GM19193 (cell line): Measurements from ENCODE around the gene ZNF761.

Experiments
- POLR2A ChIP-seq: IDR thresholded peaks from 4 replicates; pipeline ENCODE4 v1.6.1; 2011; ENCODE audit not compliant: insufficient read depth, insufficient read length; ENCODE audit errors: extremely low read depth

ZNF761 gene

GRCh38 chr19:53431399-53432087 is at the start of gene ZNF761:
ZNF761 (plus strand) TSS chr19:53431984; CDS start chr19:53447269, 15,285 bp downstream.
- peak; percentile 80 for TF ChIP-seq POLR2A

GRCh38 chr19:53388168-53388567 is 43.6 kb upstream of the ZNF761 start:
- no peak for TF ChIP-seq POLR2A

DNA sequence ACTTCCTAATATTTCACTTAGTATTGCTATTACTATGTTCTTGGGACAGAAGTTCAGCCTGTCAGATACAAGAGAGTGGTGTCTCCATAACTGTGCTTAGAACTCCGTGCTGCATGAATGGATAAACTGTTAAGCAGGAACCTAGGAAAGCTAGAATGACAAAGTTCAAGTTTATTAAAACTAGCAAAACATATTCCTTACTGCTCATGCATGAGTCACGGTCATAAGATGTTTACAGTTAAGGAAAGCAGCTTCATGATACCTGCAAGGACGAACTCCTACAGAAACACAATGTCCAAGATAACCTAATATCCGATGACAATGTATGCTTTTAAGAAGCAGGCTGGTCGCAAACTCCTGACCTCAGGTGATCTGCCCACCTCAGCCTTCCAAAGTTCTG is 42.9 kb upstream of the ZNF761 start:
- no peak for TF ChIP-seq POLR2A

- TF ChIP-seq POLR2A, result no peak
These were observed 42.2 kb upstream of the ZNF761 start for GRCh38 chr19:53389571-53389970.

DNA sequence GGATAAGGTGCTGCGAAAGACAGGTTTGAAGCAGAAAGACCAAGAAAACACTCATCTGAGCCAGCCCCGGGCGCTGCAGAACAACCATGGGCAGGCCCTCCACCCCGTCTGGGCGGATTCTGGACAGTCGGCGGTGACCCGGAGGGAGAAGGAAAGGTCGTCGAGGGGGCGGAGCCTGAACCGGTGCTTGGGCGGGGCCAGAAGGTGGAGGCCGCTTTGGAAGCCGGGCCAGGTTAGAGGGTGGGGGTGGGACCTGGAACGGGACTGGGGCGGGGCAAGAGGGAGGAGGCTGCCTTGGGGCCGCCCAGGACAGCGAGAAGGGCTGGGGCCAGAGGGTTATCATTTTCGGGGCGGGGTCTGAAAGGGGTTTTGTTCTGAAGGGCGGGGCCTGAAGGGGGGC is 41.8 kb upstream of the ZNF761 start:
- TF ChIP-seq POLR2A, result no peak

DNA sequence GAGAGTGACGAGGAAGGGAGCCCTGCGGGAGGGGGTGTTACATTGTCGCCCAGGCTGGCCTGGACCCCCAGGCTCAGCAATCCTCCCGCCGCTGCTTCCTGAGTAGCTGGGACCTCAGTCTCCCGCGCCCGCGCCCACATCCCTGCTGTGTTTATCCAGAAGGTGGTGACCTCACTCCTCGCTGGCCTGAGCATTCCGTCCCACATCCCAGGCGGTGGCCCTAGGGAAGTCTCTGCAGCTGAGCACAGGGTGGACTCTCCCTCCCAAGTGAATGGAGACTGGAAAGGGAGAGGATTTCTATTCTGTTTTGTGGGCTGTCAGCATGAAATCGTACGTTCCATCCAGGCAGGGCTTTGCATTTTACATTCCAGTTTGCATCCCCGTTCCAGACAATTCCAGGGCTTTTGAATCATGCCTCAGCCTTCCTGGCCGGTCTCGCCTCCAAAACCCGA is 37.2 kb upstream of the ZNF761 start:
- no peak for TF ChIP-seq POLR2A

- peak; percentile 82 for TF ChIP-seq POLR2A
These were observed 36.6 kb upstream of the ZNF761 start, which contains the start of gene ZNF765 for GRCh38 chr19:53394974-53395839. ZNF765 (plus strand) TSS chr19:53395149; CDS start chr19:53398016, 2,867 bp downstream.

GRCh38 chr19:53396525-53396868 is 35.3 kb upstream of the ZNF761 start:
- no peak for TF ChIP-seq POLR2A

DNA sequence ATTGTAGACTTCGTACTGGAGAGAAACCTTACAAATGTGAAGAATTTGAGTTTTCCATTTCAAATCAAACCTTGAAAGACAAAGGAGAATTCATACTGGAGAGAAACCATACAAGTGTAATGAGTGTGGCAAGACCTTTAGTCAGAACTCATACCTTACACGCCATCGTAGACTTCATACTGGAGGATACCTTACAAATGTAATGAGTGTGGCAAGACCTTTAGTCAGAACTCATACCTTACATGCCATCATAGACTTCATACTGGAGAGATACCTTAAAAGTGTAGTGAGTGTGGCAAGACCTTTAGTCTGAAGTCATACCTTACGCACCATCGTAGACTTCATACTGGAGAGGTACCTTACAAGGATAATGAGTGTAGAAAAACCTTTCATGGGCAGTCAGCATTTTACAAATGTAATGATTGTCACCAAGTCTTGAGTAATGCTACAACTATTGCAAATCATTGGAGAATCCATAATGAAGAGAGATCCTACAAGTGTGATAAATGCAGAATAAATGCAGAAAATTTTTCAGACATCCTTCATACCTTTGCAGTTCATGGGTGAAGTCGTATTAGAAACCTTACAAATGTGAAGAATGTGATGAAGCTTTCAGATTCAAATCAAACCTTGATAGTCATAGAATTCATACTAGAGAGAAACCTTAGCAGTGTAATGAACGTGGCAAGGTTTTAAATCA is 22.1 kb upstream of the ZNF761 start:
- no peak for TF ChIP-seq POLR2A

- TF ChIP-seq POLR2A, result no peak
These were observed 9.2 kb upstream of the ZNF761 start for GRCh38 chr19:53422551-53422950.

DNA sequence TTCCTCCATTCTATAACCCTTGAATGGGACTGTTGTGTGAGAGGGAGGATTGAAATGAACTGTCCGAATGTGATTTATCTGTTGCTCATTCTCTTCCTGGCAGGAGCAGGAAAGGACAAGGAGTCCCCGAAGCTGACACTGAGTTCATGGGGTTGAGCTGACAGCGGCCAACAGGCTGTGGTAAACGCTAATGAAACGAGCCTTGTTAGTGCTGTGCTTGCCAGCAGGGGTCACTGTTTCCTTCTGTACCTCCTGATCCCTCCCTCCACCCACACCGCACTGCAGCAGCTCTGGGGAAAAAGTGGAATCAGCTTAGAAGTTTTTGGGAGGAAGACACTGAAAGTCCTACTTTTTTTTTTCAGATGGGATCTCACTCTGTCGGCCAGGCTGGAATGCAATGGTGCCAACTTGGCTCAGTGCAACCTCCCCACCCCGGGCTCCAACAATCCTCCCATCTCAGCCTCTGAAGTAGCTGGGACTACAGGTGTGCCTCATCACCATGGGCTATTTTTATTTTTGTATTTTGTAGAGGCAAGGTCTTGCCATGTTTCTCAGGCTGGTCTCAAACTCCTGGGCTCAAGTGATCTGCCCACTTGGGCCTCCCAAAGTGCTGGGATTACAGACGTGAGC is 6.7 kb upstream of the ZNF761 start:
- no peak for TF ChIP-seq POLR2A

DNA sequence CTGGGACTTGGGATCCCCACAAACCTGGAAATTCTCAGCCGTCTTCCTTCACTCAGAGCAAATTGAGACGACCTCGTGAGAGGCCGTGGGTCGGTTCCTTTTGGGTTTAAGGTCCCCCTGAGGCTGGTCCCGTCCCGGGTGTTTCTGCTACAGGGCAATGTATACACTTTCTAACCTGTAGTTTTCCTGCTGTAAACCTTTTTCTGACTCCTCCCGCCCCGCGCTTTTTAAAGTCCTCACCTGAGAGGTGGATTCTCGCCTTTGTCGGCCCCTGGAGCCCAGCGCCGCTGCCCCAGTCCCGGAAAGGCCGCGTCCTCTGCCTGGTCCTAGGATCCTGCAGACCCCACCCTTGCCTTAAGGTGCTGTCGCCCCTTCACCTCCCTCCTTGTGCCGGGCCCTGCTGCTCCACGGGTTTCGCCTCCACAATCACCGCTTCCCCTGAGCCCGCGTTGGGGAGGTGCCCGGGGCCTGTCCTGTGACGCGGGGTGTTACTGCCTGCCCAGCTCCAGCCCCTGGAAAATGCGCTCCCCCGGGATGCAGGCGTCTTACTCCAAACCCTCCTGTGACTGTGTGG is 391 bp downstream of the ZNF761 start:
- TF ChIP-seq POLR2A, result no peak

DNA sequence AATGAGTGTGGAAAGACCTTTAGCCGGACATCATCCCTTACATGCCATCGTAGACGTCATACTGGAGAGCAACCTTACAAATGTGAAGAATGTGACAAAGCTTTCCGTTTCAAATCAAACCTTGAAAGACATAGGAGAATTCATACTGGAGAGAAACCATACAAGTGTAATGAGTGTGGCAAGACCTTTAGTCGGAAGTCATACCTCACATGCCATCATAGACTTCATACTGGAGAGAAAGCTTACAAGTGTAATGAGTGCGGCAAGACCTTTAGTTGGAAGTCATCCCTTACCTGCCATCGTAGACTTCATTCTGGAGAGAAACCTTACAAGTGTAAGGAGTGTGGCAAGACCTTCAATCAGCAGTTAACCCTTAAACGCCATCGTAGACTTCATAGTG is 24.0 kb downstream of the ZNF761 start:
- TF ChIP-seq POLR2A, result no peak

GRCh38 chr19:53461866-53462265 is 30.1 kb downstream of the ZNF761 start:
- no peak for TF ChIP-seq POLR2A
